Brain microvascular endothelial cell (primary cell): ENCODE measurements around the gene CD34.
A peak's percentile ranks its signal among the peaks of the same experiment; 100 is the strongest.

Experiments used
- DNase-seq: peaks from one replicate; pipeline ENCODE4 v3.0.0-alpha.2; 2020
- H3K27ac ChIP-seq: fragments of 250-450 bp; sonication (Bioruptor Pico); 2 replicates; pipeline ENCODE4 v1.5.1; 2020; ENCODE audit warnings: mild to moderate bottlenecking, moderate library complexity
- H3K27me3 ChIP-seq: fragments of 250-450 bp; sonication (Bioruptor Pico); replicated peaks from 2 replicates; pipeline ENCODE4 v1.5.1; 2020; ENCODE audit warnings: mild to moderate bottlenecking
- H3K36me3 ChIP-seq: fragments of 250-450 bp; sonication (Bioruptor Pico); replicated peaks from 2 replicates; pipeline ENCODE4 v1.5.1; 2020; ENCODE audit warnings: mild to moderate bottlenecking
- H3K4me3 ChIP-seq: 2 replicates; pipeline ENCODE4 v1.5.1; 2011; ENCODE audit warnings: low read depth, mild to moderate bottlenecking, control low read depth, low read length, moderate library complexity
- in situ Hi-C: cut with HindIII; loops from 2 replicates; pipeline ENCODE4 v1.10.0; 2017; ENCODE audit warnings: low sequenced_read_pairs, low pct_ligation_motif_present
- TF ChIP-seq, protein P1 (sequence below): IDR thresholded peaks from 2 replicates; pipeline ENCODE4 v1.5.1; 2011; ENCODE audit warnings: low read depth, mild to moderate bottlenecking, moderate library complexity, low read length, control low read depth, inconsistent platforms; ENCODE audit errors: missing control alignments

CD34 gene

DNA sequence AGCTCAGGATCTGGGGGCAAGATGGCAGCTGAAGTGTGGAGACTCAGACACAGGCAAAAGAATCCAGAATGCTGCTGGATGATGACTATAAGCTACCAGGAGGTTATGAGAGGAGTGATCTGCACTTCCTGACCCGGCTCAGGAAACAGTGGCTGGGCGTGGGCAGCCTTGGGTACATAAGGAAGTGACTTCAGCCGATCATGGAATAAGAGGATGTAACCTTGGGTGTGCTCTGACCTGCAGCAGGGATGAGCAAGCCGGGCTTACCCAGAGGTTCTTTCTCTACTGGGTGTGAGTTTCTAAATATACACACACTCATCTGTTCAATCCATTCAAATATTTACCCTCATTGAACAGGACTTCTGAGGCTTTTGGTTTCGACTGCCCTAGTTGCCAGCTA lies 62.7 kb downstream of the CD34 start:
- TF ChIP-seq, protein P1, sequence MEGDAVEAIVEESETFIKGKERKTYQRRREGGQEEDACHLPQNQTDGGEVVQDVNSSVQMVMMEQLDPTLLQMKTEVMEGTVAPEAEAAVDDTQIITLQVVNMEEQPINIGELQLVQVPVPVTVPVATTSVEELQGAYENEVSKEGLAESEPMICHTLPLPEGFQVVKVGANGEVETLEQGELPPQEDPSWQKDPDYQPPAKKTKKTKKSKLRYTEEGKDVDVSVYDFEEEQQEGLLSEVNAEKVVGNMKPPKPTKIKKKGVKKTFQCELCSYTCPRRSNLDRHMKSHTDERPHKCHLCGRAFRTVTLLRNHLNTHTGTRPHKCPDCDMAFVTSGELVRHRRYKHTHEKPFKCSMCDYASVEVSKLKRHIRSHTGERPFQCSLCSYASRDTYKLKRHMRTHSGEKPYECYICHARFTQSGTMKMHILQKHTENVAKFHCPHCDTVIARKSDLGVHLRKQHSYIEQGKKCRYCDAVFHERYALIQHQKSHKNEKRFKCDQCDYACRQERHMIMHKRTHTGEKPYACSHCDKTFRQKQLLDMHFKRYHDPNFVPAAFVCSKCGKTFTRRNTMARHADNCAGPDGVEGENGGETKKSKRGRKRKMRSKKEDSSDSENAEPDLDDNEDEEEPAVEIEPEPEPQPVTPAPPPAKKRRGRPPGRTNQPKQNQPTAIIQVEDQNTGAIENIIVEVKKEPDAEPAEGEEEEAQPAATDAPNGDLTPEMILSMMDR: no peak
- Histone ChIP-seq H3K27me3 (no peaks in the 10 kb centered on the region), H3K27ac (peak overlapping the region; percentile 50), H3K4me3 (no peak overlapping the region), H3K36me3 (no peaks in the 10 kb centered on the region)
- peak; percentile 79 for DNase-seq
- in situ Hi-C loops: no loop called here

- in situ Hi-C loops: no loop called here
- DNase-seq: peak; percentile 58
- no peaks in the 10 kb centered on the region for H3K27me3 ChIP-seq
- TF ChIP-seq, protein P1: no peak
- H3K4me3 ChIP-seq: no peak overlapping the region
- H3K36me3 ChIP-seq: no peaks in the 10 kb centered on the region
- peak overlapping the region; percentile 50 for H3K27ac ChIP-seq
These were observed 63.8 kb downstream of the CD34 start for GRCh38 chr1:207847116-207847515.

GRCh38 chr1:207845109-207845508 lies 65.8 kb downstream of the CD34 start:
- H3K36me3 ChIP-seq: no peaks in the 10 kb centered on the region
- in situ Hi-C loops: no loop called here
- no peak overlapping the region for H3K27ac ChIP-seq
- no peak for DNase-seq
- TF ChIP-seq, protein P1: no peak
- no peaks in the 10 kb centered on the region for H3K27me3 ChIP-seq
- no peak overlapping the region for H3K4me3 ChIP-seq

DNA sequence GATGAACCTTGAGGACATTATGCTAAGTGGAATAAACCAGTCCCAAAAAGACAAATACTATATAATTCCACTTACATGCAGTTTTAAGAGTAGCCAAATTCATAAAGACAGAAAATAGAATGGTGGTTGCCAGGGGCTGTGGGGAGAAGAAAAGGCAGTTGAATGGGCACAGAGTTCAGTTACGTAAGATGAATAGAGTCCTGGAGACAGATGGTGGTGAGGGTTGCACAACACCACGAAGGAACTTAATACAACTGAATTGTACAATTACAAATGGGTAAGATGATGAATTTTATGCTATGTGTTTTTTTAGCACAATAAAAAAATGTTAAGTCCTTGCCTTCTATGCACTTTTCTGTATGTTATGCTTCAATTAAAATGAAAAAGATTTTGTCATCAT lies 66.6 kb downstream of the CD34 start:
- DNase-seq: no peak
- H3K4me3 ChIP-seq: no peak overlapping the region
- TF ChIP-seq, protein P1: no peak
- H3K27me3 ChIP-seq: no peaks in the 10 kb centered on the region
- in situ Hi-C loops: no loop called here
- no peaks in the 10 kb centered on the region for H3K36me3 ChIP-seq
- no peak overlapping the region for H3K27ac ChIP-seq

- in situ Hi-C loops: no loop called here
- Histone ChIP-seq H3K36me3 (no peaks in the 10 kb centered on the region), H3K27ac (no peak overlapping the region), H3K27me3 (no peaks in the 10 kb centered on the region), H3K4me3 (no peak overlapping the region)
- TF ChIP-seq, protein P1: no peak
- DNase-seq: no peak
These were observed 68.4 kb downstream of the CD34 start for GRCh38 chr1:207842506-207842905.

DNA sequence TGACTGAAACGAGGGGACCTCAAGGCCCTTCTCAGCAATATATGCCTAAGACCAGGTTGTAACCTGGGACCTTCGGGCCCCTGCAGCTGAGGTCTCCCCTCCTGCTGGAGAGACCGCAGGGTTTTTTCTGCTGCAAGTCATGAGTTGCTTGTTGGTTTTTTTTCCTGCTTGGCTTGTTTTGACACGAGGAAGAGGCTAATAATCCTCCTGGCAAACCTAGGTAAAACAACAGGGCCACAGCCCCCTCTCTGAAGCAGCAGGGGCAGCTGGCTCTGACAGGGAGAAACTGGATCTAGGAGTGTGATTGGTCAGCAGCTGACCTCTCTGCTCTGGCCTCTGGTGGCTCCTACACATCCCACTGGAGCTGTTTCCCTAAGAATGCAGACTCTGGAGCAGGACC lies 69.0 kb downstream of the CD34 start:
- no peak overlapping the region for H3K4me3 ChIP-seq
- H3K27me3 ChIP-seq: no peaks in the 10 kb centered on the region
- H3K27ac ChIP-seq: no peak overlapping the region
- TF ChIP-seq, protein P1: no peak
- no peaks in the 10 kb centered on the region for H3K36me3 ChIP-seq
- DNase-seq: no peak
- in situ Hi-C loops: no loop called here
